ENCODE data around the gene SLC25A43.
"Not testable (repeated sequence)": the region's sequence is repeated elsewhere in the genome, so short reads cannot be mapped to it uniquely, and the experiment has no call there.

Gene SLC25A43

GRCh38 chrX:119468551-119469312 lies 69.6 kb downstream of the SLC25A43 start:
- DNase-seq (ENCODE audit: low spot score) = peak; percentile 73

- DNase-seq (ENCODE audit: low spot score) = no peak
Observed at GRCh38 chrX:119469313-119469635, 70.1 kb downstream of the SLC25A43 start.

GRCh38 chrX:119474615-119475388 lies 75.7 kb downstream of the SLC25A43 start:
- DNase-seq (ENCODE audit: low spot score) = no peak

GRCh38 chrX:119475389-119476101 lies 76.4 kb downstream of the SLC25A43 start:
- no peak for DNase-seq (ENCODE audit: low spot score)

- peak; percentile 39 for DNase-seq (ENCODE audit: low spot score)
Observed at GRCh38 chrX:119477812-119478232, 78.7 kb downstream of the SLC25A43 start.

- no peak for DNase-seq (ENCODE audit: low spot score)
Observed at GRCh38 chrX:119478504-119478903, 79.4 kb downstream of the SLC25A43 start.

GRCh38 chrX:119479845-119480244 lies 80.7 kb downstream of the SLC25A43 start:
- no peak for DNase-seq (ENCODE audit: low spot score)

- DNase-seq (ENCODE audit: low spot score) = no peak
Observed at GRCh38 chrX:119481323-119481801, 82.2 kb downstream of the SLC25A43 start.

GRCh38 chrX:119482041-119482440 lies 82.9 kb downstream of the SLC25A43 start:
- no peak for DNase-seq (ENCODE audit: low spot score)

- DNase-seq (ENCODE audit: low spot score) = peak; percentile 70
Observed at GRCh38 chrX:119482481-119483480, 83.6 kb downstream of the SLC25A43 start.

- no peak for DNase-seq (ENCODE audit: low spot score)
Observed at GRCh38 chrX:119486745-119487144, 87.6 kb downstream of the SLC25A43 start.

- DNase-seq (ENCODE audit: low spot score) = not testable (repeated sequence)
Observed at GRCh38 chrX:119487766-119488165, 88.6 kb downstream of the SLC25A43 start.

GRCh38 chrX:119488749-119489148 lies 89.6 kb downstream of the SLC25A43 start:
- DNase-seq (ENCODE audit: low spot score) = peak; percentile 60

GRCh38 chrX:119489212-119490074 lies 90.3 kb downstream of the SLC25A43 start:
- no peak for DNase-seq (ENCODE audit: low spot score)

GRCh38 chrX:119492463-119492862 lies 93.3 kb downstream of the SLC25A43 start:
- no peak for DNase-seq (ENCODE audit: low spot score)

GRCh38 chrX:119493851-119494495 lies 94.8 kb downstream of the SLC25A43 start:
- DNase-seq (ENCODE audit: low spot score) = not testable (repeated sequence)

- no peak for DNase-seq (ENCODE audit: low spot score)
Observed at GRCh38 chrX:119495734-119496726, 96.9 kb downstream of the SLC25A43 start.

- DNase-seq (ENCODE audit: low spot score) = no peak
Observed at GRCh38 chrX:119497185-119497584, 98.0 kb downstream of the SLC25A43 start.
